Stimulated activated CD8-positive, alpha-beta memory T cell treated with anti-CD3 and anti-CD28 coated beads, Interleukin-15, amount 100 ng/mL, for 24 hours (primary cell): ENCODE results near the gene GABRB2.
"Not testable (repeated sequence)": the region's sequence is repeated elsewhere in the genome, so short reads cannot be mapped to it uniquely, and the experiment has no call there.

Experiments used
- DNase-seq: peaks from one replicate; pipeline ENCODE4 v3.0.0-alpha.2; 2020; ENCODE audit warnings: low read depth

Gene GABRB2

DNA sequence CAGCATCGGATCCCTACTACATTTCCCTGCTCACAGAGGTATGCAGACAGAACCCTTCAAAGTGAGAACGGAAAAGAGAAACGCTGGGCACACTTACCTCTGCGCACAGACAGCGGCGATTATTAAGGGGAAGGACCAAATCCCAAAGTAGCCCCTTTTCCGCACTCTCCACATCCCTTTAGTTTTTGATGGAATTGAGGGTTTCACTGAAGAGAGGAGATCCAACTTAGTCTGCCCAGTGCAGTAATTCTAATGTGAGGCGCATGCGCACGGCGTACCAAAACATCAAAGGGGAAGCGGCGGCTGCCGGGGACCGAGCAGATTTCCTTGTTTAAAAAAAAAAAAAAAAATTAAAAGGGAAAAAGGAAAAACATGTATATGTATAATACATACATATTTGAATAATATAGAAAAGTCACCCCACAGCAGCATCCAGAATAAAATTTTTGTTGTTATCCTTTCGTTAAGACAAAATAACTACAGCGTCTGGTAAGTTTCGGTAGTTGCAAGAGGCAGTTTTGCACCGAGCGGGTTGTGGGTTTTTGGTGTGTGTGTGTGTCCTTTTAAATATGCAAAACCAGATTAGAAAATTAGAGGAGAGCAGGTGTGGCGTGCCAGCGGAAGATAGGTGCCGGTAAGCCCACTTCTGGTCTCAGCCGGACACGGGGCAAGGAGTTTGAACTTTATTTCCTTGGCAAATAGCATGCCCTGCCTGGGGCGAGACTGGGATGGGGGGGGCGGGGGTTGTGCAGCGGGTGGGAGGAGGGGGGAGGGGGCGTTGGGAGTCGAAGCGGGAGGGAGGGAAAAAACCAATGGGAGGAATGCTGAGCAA lies at the start of gene GABRB2:
Gene GABRB2, minus strand, starts transcription at position 256 of the 832 bp plus-strand sequence. Its CDS starts 82 bp downstream, at position 174.
- no peak for DNase-seq

- DNase-seq, result no peak
Measured at GRCh38 chr5:161585798-161586197, 39.3 kb upstream of the GABRB2 start.

- no peak for DNase-seq
Measured at GRCh38 chr5:161580621-161581020, 34.1 kb upstream of the GABRB2 start.

DNA sequence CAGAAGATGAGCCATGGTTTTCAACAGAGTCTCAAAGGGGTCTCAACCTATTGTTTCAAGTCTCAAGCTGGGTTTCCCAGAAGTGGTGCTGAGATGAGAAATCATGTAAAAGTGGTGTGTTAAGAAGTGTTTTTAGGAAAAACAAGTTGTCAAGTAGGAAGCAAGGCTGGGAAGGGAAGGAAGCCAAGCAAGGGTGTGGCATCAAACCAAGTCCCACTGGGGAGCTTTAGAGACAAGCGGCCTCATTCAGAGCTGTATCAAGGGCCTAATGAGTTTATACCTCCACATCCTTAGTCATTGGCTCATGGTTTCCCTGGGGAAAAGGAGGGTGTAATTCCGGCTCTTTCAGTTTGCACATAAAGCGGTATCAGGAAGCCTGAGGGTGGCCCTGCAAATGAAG lies 26.4 kb upstream of the GABRB2 start:
- DNase-seq, result no peak

DNA sequence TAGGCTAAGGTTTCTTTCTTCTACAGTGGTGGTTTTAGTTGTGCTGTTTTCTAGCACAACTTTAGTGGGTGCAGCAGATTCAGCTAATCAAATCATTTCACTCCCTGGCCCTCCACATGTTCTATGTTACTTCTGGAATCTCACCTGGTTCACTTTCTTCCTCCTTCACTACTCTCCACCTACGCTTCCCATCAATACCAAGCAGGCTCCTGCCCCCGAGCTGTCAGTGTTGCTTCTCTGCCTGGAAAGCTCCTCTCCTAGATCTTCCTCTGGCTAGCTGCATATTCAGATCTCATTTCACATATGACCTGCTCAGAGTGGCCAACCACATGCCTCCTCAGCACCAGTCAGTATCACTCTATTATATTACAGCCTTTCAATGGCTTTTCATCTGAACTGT lies 19.6 kb upstream of the GABRB2 start:
- no peak for DNase-seq

DNA sequence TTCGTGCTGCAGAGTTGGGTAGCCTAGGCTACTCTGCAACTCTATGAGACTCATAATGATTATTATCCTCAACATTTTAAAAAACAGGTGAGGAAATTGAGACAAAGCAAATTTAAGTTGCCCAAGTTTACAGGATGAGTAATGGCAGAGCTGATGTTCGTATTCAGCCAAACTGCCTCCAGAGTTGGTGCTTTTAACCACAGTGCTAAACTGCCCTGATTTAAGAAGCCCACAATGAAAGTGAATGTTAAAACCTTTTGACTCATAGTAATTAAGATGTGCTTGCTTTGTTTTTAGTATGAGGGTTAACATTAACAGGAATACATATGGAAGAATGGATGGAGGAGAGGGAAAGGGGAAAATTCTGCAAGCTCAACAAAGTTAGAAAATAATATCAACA lies 15.9 kb upstream of the GABRB2 start:
- DNase-seq, result no peak

DNA sequence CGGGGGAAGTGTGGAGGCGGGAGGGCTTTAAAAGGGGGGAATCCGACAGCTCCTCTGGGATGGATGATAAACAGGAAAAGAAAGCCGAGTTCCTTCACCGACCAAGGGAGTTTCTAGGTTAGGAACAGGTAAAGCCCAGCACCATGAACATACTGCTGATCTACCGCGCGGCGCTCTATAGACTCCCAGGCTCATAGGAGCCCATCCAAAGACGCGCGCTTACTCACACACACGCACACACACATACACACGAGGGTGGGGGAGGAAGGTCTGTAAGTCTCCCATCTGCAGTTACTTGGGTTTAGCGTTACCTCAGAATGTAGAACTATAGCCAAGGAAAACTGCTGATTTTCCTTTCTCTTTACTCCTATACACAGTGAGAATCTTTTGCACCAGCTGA lies 2.6 kb upstream of the GABRB2 start:
- no peak for DNase-seq

GRCh38 chr5:161548487-161549094 lies 2.1 kb upstream of the GABRB2 start:
- no peak for DNase-seq

GRCh38 chr5:161547738-161548486 lies 1.4 kb upstream of the GABRB2 start:
- no peak for DNase-seq

- DNase-seq, result no peak
Measured at GRCh38 chr5:161547406-161547737, 847 bp upstream of the GABRB2 start.

- DNase-seq, result no peak
Measured at GRCh38 chr5:161546095-161546469, 443 bp downstream of the GABRB2 start.

- DNase-seq, result no peak
Measured at GRCh38 chr5:161545344-161546094, 1.0 kb downstream of the GABRB2 start.

- no peak for DNase-seq
Measured at GRCh38 chr5:161544350-161544765, 2.2 kb downstream of the GABRB2 start.

DNA sequence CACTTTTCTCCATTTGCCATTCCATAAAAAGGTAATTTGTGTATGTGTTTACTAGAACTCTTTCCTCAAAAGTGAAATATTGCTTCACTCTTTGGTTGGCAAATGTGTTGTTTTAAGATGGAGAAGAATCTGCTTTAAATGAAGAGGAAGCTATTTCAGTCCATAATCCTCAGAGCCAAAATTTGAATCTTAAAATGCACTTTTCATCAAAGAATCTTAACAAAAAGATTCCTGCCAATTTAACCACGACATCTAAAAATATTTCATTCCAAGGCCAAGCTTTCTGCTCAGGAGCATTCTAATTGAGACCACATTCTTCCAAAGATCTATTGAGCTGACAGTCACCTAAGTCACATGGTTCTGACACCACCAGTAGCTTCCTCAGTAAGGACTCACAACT lies 7.5 kb downstream of the GABRB2 start:
- DNase-seq, result no peak

DNA sequence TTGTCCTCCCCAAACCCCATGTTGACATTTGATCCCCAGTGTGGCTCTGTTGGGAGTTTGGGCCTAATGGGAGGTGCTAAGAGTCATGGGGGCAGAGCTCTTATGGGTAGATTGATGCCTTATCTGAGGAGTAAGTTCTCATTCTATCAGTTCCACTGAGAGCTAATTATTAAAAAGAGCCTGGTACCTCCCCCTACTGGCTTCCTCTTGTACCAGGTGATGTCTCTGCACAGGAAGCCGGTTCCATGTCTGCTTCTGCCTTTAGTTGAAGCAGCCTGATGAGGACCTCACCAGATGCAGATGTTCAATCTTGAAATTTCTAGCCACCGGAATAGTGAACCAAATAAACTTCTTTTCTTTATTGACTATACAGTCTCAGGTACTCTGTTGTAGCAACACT lies 10.8 kb downstream of the GABRB2 start:
- no peak for DNase-seq

GRCh38 chr5:161530700-161531099 lies 15.8 kb downstream of the GABRB2 start:
- DNase-seq, result no peak

DNA sequence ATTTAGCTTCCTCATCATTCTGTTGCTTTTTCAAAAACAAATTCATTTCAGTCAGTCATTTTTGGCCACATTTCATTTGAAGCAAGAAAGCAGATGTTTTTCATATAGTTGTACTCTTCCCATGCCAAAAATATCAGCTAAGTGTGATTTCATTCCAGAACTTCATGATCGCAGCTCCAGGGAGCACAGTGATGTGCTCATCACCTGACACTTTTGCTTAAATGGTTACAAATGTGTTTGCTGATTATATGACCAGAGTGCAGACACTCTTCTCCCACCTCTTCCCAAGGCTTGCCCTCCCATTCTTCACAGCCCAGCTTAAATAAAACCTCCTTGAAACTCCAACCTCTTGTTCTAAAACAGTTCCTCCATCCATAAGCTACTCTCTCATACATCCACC lies 32.6 kb downstream of the GABRB2 start:
- DNase-seq, result no peak

DNA sequence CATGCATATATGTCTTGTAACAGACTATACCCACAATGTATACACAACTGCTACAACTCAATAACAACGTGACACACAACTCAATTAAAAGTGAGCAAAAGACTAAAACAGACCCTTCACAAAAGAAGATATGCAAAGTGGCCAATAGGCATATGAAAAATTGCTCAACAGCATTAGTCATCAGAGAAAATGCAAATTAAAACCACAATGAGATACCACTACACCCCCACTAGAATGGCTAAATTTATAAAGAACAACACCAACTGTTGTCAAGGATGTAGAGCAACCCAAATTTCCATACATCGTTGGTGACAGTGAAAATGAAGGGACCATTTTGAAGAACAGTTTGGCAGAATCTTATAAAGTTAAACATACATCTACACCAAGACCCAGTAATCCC lies 38.9 kb downstream of the GABRB2 start:
- no peak for DNase-seq

GRCh38 chr5:161505160-161505559 lies 41.4 kb downstream of the GABRB2 start:
- DNase-seq, result not testable (repeated sequence)

- DNase-seq, result no peak
Measured at GRCh38 chr5:161498531-161498930, 48.0 kb downstream of the GABRB2 start.

- DNase-seq, result no peak
Measured at GRCh38 chr5:161483721-161484120, 62.8 kb downstream of the GABRB2 start.

GRCh38 chr5:161481922-161482321 lies 64.6 kb downstream of the GABRB2 start:
- DNase-seq, result no peak
